ENCODE measurements around the gene CENPP.
A peak's percentile ranks its signal among the peaks of the same experiment; 100 is the strongest.

CENPP gene

DNA sequence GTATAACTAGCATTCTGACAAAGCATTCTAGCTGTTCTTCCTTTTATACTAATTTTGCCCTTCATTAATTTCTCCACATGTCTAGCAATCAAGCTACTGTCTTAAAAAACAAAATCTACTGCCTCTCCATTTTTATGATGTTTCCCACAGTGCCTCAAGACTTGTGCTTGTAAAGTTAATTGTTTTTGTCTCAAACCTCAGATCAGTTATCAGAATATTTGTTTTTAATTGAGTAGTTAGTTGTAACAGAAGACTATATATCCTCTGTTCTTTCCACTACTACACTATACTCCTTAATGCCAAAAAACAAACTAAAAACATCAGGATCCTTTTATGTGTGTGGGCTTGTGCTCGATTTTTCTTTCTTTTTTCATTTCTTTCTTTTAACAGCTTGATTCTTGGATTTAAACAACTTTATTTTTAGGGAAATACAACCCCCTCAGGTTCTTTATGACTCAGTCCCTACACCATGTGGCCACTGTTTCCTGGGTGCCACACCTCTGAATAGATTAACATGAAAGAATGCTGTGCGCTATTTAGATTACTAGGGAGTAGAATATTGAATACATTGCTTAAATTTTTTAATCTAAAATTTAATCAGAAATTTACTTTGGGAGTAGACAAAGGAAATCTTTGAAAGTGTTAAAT, 155.4 kb downstream of the CENPP start:
- peak overlapping the region; percentile 62 for H3K4me3 ChIP-seq

GRCh38 chr9:92482329-92482728, 156.6 kb downstream of the CENPP start, which contains the start of gene ASPN:
ASPN (minus strand) TSS chr9:92482506.
- Histone ChIP-seq H3K4me3 (peak within 1 kb of the TSS; percentile 62), H3K27ac (peak within 1 kb of the TSS; percentile 78 to 87)
- no peak for DNase-seq (ENCODE audit: low spot score)
- no peak for TF ChIP-seq CTCF (IDR thresholded peaks at IDR 0.05)

More for the DNA sequence above, 155.4 kb downstream of the CENPP start:
- no peak for DNase-seq (ENCODE audit: low spot score)
- H3K27ac ChIP-seq = peak overlapping the region; percentile 78 to 87
- TF ChIP-seq CTCF (IDR thresholded peaks at IDR 0.05) = no peak

DNA sequence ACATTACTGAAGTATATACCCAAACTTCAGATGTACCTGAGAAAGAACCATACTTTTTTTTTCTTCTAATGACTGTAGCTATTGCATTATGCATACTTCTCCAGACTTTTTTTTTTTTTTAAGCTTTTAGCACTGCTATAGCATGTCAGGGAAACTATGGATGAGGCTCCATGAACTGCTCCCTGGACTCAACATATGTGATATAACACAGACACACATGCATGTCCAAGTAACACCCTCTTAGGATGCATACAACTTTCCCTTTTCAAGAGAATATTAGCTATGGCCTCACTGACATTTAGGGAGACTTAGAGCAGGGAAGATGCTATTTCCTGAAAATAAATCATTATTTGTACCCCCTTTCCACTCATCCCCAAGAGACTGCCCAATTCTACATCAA, 157.1 kb downstream of the CENPP start:
- no peak overlapping the region for H3K4me3 ChIP-seq
- no peak for DNase-seq (ENCODE audit: low spot score)
- TF ChIP-seq CTCF (IDR thresholded peaks at IDR 0.05) = no peak
- H3K27ac ChIP-seq = peak overlapping the region; percentile 52 to 78

DNA sequence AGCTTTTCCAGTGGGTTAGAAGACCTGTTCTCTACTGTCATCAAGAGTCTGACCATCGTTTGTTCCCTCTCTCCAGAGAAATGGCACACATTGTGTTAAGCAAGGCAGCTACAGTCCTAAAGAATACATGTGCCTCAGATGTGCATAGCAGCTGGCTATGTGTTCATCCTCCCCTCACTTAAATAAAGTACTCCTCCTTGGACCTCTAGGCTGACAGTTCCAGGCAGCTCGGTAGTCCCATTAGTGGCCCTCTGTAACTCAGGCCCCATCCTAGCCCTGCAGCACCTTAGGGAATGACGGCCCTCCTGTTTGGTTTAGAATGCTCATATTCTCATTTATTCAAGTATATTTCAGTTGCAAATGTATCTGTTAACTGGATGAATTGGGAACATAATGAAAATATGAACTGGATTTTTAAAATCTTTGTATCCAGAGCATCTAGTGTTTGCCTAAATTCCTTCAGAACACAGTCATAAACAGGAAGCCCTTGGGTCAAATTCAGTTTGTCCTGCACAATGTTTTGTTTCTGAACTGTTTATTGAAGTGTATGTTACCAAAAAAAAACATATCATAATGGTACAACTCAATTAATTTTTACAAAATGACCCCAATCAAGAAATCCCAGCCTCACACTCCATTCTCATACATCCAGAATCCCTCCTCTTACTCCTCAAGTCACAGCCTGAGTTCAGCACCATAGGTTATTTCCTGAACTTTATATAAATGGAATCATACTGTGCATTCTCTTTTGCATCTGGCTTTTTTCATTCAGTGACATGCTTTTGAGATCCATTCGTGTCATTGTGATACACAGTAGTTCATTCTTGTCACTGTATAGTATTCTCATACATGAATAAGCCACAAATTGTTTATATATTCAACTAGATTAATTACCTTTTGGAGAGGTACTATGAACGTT, 158.1 kb downstream of the CENPP start:
- peak overlapping the region; percentile 10 to 79 for H3K27ac ChIP-seq

DNA sequence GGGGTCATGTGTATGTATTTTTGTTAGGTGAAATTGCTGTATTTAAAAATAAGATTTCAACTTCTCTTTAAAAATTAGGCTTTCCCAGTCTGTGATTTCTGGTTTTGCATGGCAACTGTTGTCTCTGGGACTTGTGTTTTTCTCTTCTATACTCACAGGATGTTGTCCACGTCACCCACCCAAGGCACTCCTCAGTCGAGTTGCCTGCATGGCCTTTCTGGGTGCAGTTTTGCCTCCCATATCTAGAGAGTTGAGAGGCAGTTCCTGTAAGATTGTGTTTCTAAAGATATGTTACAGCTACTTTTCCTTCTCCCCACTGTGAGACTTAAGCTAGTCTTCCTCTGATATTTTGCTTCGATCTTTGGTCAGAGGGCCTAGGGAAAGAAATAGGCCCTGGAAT, 158.8 kb downstream of the CENPP start:
- H3K27ac ChIP-seq = peak overlapping the region; percentile 10 to 79
- no peak for TF ChIP-seq CTCF (IDR thresholded peaks at IDR 0.05)

More for the DNA sequence above, 158.1 kb downstream of the CENPP start:
- no peak for TF ChIP-seq CTCF (IDR thresholded peaks at IDR 0.05)
- DNase-seq (ENCODE audit: low spot score) = no peak
- H3K4me3 ChIP-seq = no peak overlapping the region

GRCh38 chr9:92486371-92486770, 160.6 kb downstream of the CENPP start:
- no peak for TF ChIP-seq CTCF (IDR thresholded peaks at IDR 0.05)
- no peak for DNase-seq (ENCODE audit: low spot score)
- no peak overlapping the region for H3K4me3 ChIP-seq
- H3K27ac ChIP-seq = peak overlapping the region; percentile 1 to 38

More for the DNA sequence above, 158.8 kb downstream of the CENPP start:
- DNase-seq (ENCODE audit: low spot score) = no peak
- no peak overlapping the region for H3K4me3 ChIP-seq

Data from coronary artery (tissue), 2 donors.